Right forelimb (tissue), 1 donor: ENCODE results near the gene ZNF287.

Source experiments
- DNase-seq: peaks from one replicate; pipeline ENCODE4 v3.0.0-alpha.2; 2018

ZNF287 gene

GRCh38 chr17:16515933-16516332 lies 53.1 kb downstream of the ZNF287 start:
- no peak for DNase-seq

GRCh38 chr17:16513873-16514272 lies 55.1 kb downstream of the ZNF287 start:
- DNase-seq, result no peak

GRCh38 chr17:16512011-16512410 lies 57.0 kb downstream of the ZNF287 start:
- no peak for DNase-seq

- DNase-seq, result no peak
Observed at GRCh38 chr17:16511593-16511992, 57.4 kb downstream of the ZNF287 start.

- no peak for DNase-seq
Observed at GRCh38 chr17:16507918-16508533, 61.0 kb downstream of the ZNF287 start.

GRCh38 chr17:16506188-16506587 lies 62.8 kb downstream of the ZNF287 start:
- DNase-seq, result no peak

GRCh38 chr17:16504984-16505383 lies 64.0 kb downstream of the ZNF287 start:
- DNase-seq, result no peak
